ENCODE data around the gene PID1. TPM values are rescaled to one million over a fixed set of nuclear protein-coding genes. Genes with fewer than 3 reads are reported as not detected.

The PID1 gene
- total RNA-seq, 2 donors from 2014 or later = 66.2 to 109 TPM

- no peaks in the 10 kb centered on the region for H3K27me3 ChIP-seq (replicated peaks; ENCODE audit: insufficient read depth)
- no peaks in the 10 kb centered on the region for H3K9me3 ChIP-seq
- ATAC-seq (ENCODE audit: insufficient number of reproducible peaks, low FRiP score, low read depth) (no peak), DNase-seq (ENCODE audit: low spot score) (no peak)
- H3K4me3 ChIP-seq = no peak overlapping the region
- no peaks in the 10 kb centered on the region for H3K36me3 ChIP-seq
- TF ChIP-seq, protein P1, sequence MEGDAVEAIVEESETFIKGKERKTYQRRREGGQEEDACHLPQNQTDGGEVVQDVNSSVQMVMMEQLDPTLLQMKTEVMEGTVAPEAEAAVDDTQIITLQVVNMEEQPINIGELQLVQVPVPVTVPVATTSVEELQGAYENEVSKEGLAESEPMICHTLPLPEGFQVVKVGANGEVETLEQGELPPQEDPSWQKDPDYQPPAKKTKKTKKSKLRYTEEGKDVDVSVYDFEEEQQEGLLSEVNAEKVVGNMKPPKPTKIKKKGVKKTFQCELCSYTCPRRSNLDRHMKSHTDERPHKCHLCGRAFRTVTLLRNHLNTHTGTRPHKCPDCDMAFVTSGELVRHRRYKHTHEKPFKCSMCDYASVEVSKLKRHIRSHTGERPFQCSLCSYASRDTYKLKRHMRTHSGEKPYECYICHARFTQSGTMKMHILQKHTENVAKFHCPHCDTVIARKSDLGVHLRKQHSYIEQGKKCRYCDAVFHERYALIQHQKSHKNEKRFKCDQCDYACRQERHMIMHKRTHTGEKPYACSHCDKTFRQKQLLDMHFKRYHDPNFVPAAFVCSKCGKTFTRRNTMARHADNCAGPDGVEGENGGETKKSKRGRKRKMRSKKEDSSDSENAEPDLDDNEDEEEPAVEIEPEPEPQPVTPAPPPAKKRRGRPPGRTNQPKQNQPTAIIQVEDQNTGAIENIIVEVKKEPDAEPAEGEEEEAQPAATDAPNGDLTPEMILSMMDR (IDR thresholded peaks at IDR 0.05) = no peak
- H3K27ac ChIP-seq = no peak overlapping the region
- H3K4me1 ChIP-seq (ENCODE audit: control insufficient read depth in 1 of 2, low read depth in 2 of 2) = peaks cover 3 to 21% of the 10 kb centered on the region in 2 donors
Observed at GRCh38 chr2:229118336-229118735, 152.8 kb downstream of the PID1 start.

DNA sequence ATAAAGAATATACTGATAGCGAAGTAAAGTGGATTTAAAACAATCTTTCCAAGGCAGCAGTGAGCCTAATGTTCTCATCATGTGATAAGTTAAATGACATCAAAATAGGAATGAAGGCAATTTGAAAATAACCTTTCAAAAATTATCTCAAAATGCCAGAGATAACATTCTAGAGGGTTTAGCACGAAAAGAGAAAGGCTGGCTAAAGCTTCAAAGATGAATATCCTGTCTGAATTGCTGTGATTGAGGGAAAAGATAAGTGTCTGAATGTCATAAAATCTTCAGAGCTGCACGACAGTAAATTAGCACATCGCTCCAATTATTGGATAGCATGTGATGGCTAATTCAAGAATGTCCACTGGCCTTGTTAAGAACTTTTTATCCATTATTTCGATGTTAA lies 159.3 kb downstream of the PID1 start:
- no peak overlapping the region for H3K4me3 ChIP-seq
- H3K4me1 ChIP-seq (ENCODE audit: control insufficient read depth in 1 of 2, low read depth in 2 of 2) = peaks cover 8 to 17% of the 10 kb centered on the region in 2 donors
- H3K27ac ChIP-seq = no peak overlapping the region
- no peaks in the 10 kb centered on the region for H3K36me3 ChIP-seq
- ATAC-seq (ENCODE audit: insufficient number of reproducible peaks, low FRiP score, low read depth) (no peak), DNase-seq (ENCODE audit: low spot score) (no peak)
- H3K27me3 ChIP-seq (replicated peaks; ENCODE audit: insufficient read depth) = no peaks in the 10 kb centered on the region
- TF ChIP-seq, protein P1 (IDR thresholded peaks at IDR 0.05) = no peak
- H3K9me3 ChIP-seq = no peaks in the 10 kb centered on the region

- Histone ChIP-seq H3K27me3 (replicated peaks; ENCODE audit: insufficient read depth) (no peaks in the 10 kb centered on the region), H3K4me3 (no peak overlapping the region), H3K27ac (no peak overlapping the region), H3K9me3 (no peaks in the 10 kb centered on the region), H3K4me1 (ENCODE audit: control insufficient read depth in 1 of 2, low read depth in 2 of 2) (peaks cover 8 to 25% of the 10 kb centered on the region in 2 donors), H3K36me3 (no peaks in the 10 kb centered on the region)
- ATAC-seq (ENCODE audit: insufficient number of reproducible peaks, low FRiP score, low read depth) = no peak
- DNase-seq (ENCODE audit: low spot score) = no peak
- TF ChIP-seq, protein P1 (IDR thresholded peaks at IDR 0.05) = no peak
Observed at GRCh38 chr2:229109195-229109594, 161.9 kb downstream of the PID1 start.

- Histone ChIP-seq H3K27me3 (replicated peaks; ENCODE audit: insufficient read depth) (no peaks in the 10 kb centered on the region), H3K36me3 (no peaks in the 10 kb centered on the region), H3K27ac (no peak overlapping the region), H3K4me1 (ENCODE audit: control insufficient read depth in 1 of 2, low read depth in 2 of 2) (peaks cover 6 to 25% of the 10 kb centered on the region in 2 donors), H3K4me3 (no peak overlapping the region), H3K9me3 (no peaks in the 10 kb centered on the region)
- ATAC-seq (ENCODE audit: insufficient number of reproducible peaks, low FRiP score, low read depth) = no peak
- DNase-seq (ENCODE audit: low spot score) = no peak
- TF ChIP-seq, protein P1 (IDR thresholded peaks at IDR 0.05) = no peak
Observed at GRCh38 chr2:229107601-229108000, 163.5 kb downstream of the PID1 start.

DNA sequence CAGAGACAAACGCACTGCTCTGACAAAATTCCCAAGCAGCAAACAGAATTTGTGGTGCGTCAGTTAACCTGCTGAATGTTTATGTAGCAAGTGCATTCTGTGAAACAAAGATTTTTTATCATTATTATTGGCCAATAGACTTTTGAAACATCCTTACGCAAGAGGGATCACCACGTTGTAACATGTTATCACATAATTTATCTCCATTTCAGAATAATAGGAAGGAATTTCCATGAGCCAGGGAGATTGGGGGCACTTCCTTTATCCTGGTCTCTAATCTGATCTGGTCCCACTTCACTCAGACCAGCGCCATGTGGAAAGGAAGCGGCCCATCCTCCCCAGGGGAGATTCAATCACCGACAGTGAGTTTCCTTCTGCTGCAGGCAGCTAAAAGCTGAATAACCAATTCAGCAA lies 166.1 kb downstream of the PID1 start:
- Histone ChIP-seq H3K4me3 (no peak overlapping the region), H3K27ac (no peak overlapping the region), H3K27me3 (replicated peaks; ENCODE audit: insufficient read depth) (no peaks in the 10 kb centered on the region), H3K36me3 (no peaks in the 10 kb centered on the region), H3K4me1 (ENCODE audit: control insufficient read depth in 1 of 2, low read depth in 2 of 2) (peaks cover under 1 to 21% of the 10 kb centered on the region in 2 donors), H3K9me3 (no peaks in the 10 kb centered on the region)
- DNase-seq (ENCODE audit: low spot score) (no peak), ATAC-seq (ENCODE audit: insufficient number of reproducible peaks, low FRiP score, low read depth) (no peak)
- TF ChIP-seq, protein P1 (IDR thresholded peaks at IDR 0.05) = no peak

Data from thoracic aorta (tissue), 2 donors.